Activated CD8-positive, alpha-beta T cell treated with anti-CD3 and anti-CD28 coated beads for 36 hours (primary cell): Measurements from ENCODE around the gene GIT2. TPM values are rescaled to one million over a fixed set of nuclear protein-coding genes. Genes with fewer than 3 reads are reported as not detected.

Source experiments
- ATAC-seq: fragments of 200-7000 bp; cut with Tn5 transposase; one replicate; pipeline ENCODE4 v1.10.0; 2021; ENCODE audit warnings: mild to moderate bottlenecking, moderate library complexity
- CTCF ChIA-PET: fragments of 350-600 bp; sonication (Branson Sonifier 250); formaldehyde crosslinking; loops from one replicate; lab custom pipeline; 2021; ENCODE audit warnings: antibody characterized with exemption; lab: Charles Lee
- POLR2A ChIA-PET: fragments of 350-600 bp; sonication (Branson Sonifier 250); formaldehyde crosslinking; loops from one replicate; lab custom pipeline; 2021; ENCODE audit warnings: antibody characterized with exemption; lab: Charles Lee
- DNase-seq: peaks from one replicate; pipeline ENCODE4 v3.0.0-alpha.2; 2020
- H3K27ac Mint-ChIP-seq: one replicate; pipeline ENCODE4 v1.8.0; 2021; ENCODE audit warnings: mild to moderate bottlenecking, mixed read lengths
- H3K27me3 Mint-ChIP-seq: one replicate; pipeline ENCODE4 v1.8.0; 2021; ENCODE audit warnings: mixed read lengths
- H3K36me3 Mint-ChIP-seq: one replicate; pipeline ENCODE4 v1.8.0; 2021; ENCODE audit warnings: low read depth, mixed read lengths
- H3K4me1 Mint-ChIP-seq: one replicate; pipeline ENCODE4 v1.8.0; 2021; ENCODE audit warnings: low read depth, mixed read lengths
- H3K4me3 Mint-ChIP-seq: one replicate; pipeline ENCODE4 v1.8.0; 2021; ENCODE audit warnings: mild to moderate bottlenecking, moderate library complexity, mixed read lengths
- H3K9me3 Mint-ChIP-seq: one replicate; pipeline ENCODE4 v1.8.0; 2021; ENCODE audit warnings: mixed read lengths
- CTCF ChIP-seq: fragments of 200-600 bp; IDR thresholded peaks from one replicate; pipeline ENCODE4 v1.8.0; 2022; ENCODE audit warnings: antibody characterized with exemption, mild to moderate bottlenecking
- intact Hi-C: fragments of 100-400 bp; cut with micrococcal nuclease; formaldehyde crosslinking; loops from one replicate; pipeline ENCODE4 v1.10.0; 2022
- total RNA-seq, 2 experiments: library from RNA; stranded (reverse); gene quantifications; one replicate each; pipeline ENCODE4 v1.2.3, GENCODE V29; 2021

The GIT2 gene
- total RNA-seq, 2 experiments from 2014 or later: 49.2 to 49.6 TPM

- TF ChIP-seq CTCF: no peak
- intact Hi-C loops: no loop called here
- Mint-ChIP-seq H3K9me3 (no peaks in the 10 kb centered on the region), H3K36me3 (peaks cover 42% of the 10 kb centered on the region), H3K4me3 (no peak overlapping the region), H3K27ac (no peak overlapping the region), H3K27me3 (no peaks in the 10 kb centered on the region), H3K4me1 (peaks cover 18% of the 10 kb centered on the region)
- ChIA-PET POLR2A (interaction anchor here (1.7 kb wide), 1 partner anchor 14 kb away, joined by 4 read pairs; no protein-coding TSS in a partner anchor), CTCF (interaction anchor here (1.5 kb wide), 1 partner anchor 24 kb away, joined by 5 read pairs; no protein-coding TSS in a partner anchor)
- DNase-seq (no peak), ATAC-seq (no peak)
Observed at GRCh38 chr12:109952160-109952858, 43.9 kb downstream of the GIT2 start.

GRCh38 chr12:109951751-109952150 is 44.4 kb downstream of the GIT2 start:
- peaks cover 23% of the 10 kb centered on the region for H3K4me1 Mint-ChIP-seq
- ATAC-seq (no peak), DNase-seq (no peak)
- H3K27me3 Mint-ChIP-seq: no peaks in the 10 kb centered on the region
- POLR2A ChIA-PET: no interaction called here
- TF ChIP-seq CTCF: no peak
- no peak overlapping the region for H3K4me3 Mint-ChIP-seq
- CTCF ChIA-PET: interaction anchor here (1.5 to 2.9 kb wide), 2 partner anchors 11 to 23 kb away, joined by 5 to 6 read pairs; no protein-coding TSS in a partner anchor
- intact Hi-C loops: no loop called here
- no peak overlapping the region for H3K27ac Mint-ChIP-seq
- H3K9me3 Mint-ChIP-seq: no peaks in the 10 kb centered on the region
- peaks cover 44% of the 10 kb centered on the region for H3K36me3 Mint-ChIP-seq

- Mint-ChIP-seq H3K9me3 (no peaks in the 10 kb centered on the region), H3K36me3 (peaks cover 45% of the 10 kb centered on the region), H3K27ac (no peak overlapping the region), H3K4me3 (no peak overlapping the region), H3K27me3 (no peaks in the 10 kb centered on the region), H3K4me1 (peaks cover 27% of the 10 kb centered on the region)
- ATAC-seq (no peak), DNase-seq (no peak)
- ChIA-PET POLR2A (no interaction called here), CTCF (interaction anchor here (0.8 to 2.9 kb wide), 3 partner anchors 10 to 31 kb away, joined by 3 to 6 read pairs (median 5); no protein-coding TSS in a partner anchor)
- intact Hi-C loops: no loop called here
- no peak for TF ChIP-seq CTCF
Observed at GRCh38 chr12:109951136-109951535, 45.0 kb downstream of the GIT2 start.

DNA sequence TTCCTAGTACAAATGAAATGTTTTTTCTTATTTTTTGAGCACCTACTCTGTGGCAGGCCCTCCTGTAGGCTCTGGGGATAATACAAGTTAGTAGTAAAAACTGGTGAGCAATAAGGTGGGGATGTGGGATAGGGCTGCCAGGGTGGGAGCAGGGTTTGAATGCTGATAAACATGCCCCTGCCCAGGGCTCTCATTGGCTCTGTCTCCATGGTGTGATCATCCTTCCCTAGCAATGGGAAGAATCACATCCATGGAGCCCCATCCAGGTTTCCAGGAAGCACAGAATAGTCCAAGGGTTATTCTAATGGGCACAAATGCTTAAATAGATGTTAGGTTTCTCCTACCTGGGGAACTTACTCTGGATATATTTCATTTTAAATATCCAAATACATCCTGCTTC is 45.5 kb downstream of the GIT2 start:
- POLR2A ChIA-PET: no interaction called here
- Mint-ChIP-seq H3K27me3 (no peaks in the 10 kb centered on the region), H3K4me1 (peaks cover 27% of the 10 kb centered on the region)

More for the DNA sequence above, 45.5 kb downstream of the GIT2 start:
- ATAC-seq (no peak), DNase-seq (no peak)
- H3K4me3 Mint-ChIP-seq: no peak overlapping the region
- intact Hi-C loops: no loop called here
- peaks cover 43% of the 10 kb centered on the region for H3K36me3 Mint-ChIP-seq
- no peak overlapping the region for H3K27ac Mint-ChIP-seq
- CTCF ChIA-PET: interaction anchor here (0.8 to 2.9 kb wide), 3 partner anchors 10 to 31 kb away, joined by 3 to 6 read pairs (median 5); no protein-coding TSS in a partner anchor
- no peak for TF ChIP-seq CTCF
- H3K9me3 Mint-ChIP-seq: no peaks in the 10 kb centered on the region
